Common myeloid progenitor, CD34-positive (primary cell): Measurements from ENCODE around the gene SEMA6A.

Experiments used
- CTCF ChIA-PET: fragments of 350-600 bp; sonication (Branson Sonifier 250); formaldehyde crosslinking; loops from one replicate; lab custom pipeline; 2021; ENCODE audit warnings: antibody characterized with exemption; lab: Charles Lee
- POLR2A ChIA-PET: fragments of 350-600 bp; sonication (Branson Sonifier 250); formaldehyde crosslinking; loops from one replicate; lab custom pipeline; 2021; ENCODE audit warnings: antibody characterized with exemption; lab: Charles Lee
- DNase-seq, 3 donors: peaks; one replicate each; pipeline versions ENCODE4 v3.0.0 to v3.0.0-alpha.2; 2013
- H3K27ac ChIP-seq, 2 experiments: 1 replicate in 1 of 2; 2 replicates in 1 of 2; pipeline ENCODE4 v1.7.0; 2013; ENCODE audit warnings: inconsistent platforms in 2 of 2, low read length in 2 of 2, mild to moderate bottlenecking in 2 of 2, low read depth in 1 of 2, moderate library complexity in 1 of 2; ENCODE audit not compliant: severe bottlenecking in 2 of 2, insufficient read depth in 1 of 2, poor library complexity in 1 of 2
- H3K27me3 ChIP-seq, 5 experiments: replicated peaks in 2 of 5; 1 replicate in 3 of 5; 2 replicates in 2 of 5; pipeline versions ENCODE4 v1.6.1 to v1.7.0; 2013; ENCODE audit warnings: low read length in 4 of 5, mild to moderate bottlenecking in 2 of 5, moderate library complexity in 2 of 5, inconsistent platforms in 1 of 5; ENCODE audit not compliant: insufficient read depth in 5 of 5, control insufficient read depth in 4 of 5
- H3K36me3 ChIP-seq, 4 experiments: 1 replicate in 2 of 4; 2 replicates in 2 of 4; pipeline versions ENCODE4 v1.6.1 to v1.7.0; 2013; ENCODE audit warnings: low read length in 3 of 4, control low read depth in 1 of 4, mild to moderate bottlenecking in 1 of 4; ENCODE audit not compliant: control insufficient read depth in 4 of 4, insufficient read depth in 4 of 4
- H3K4me1 ChIP-seq, 4 experiments: 1 replicate in 3 of 4; 2 replicates in 1 of 4; pipeline versions ENCODE4 v1.6.1 to v1.7.1; 2013; ENCODE audit warnings: low read length in 3 of 4, mild to moderate bottlenecking in 3 of 4, control low read depth in 1 of 4, inconsistent platforms in 1 of 4, moderate library complexity in 1 of 4; ENCODE audit not compliant: control insufficient read depth in 4 of 4, insufficient read depth in 4 of 4; ENCODE audit errors: control extremely low read depth in 1 of 4
- H3K4me3 ChIP-seq, 7 experiments: 1 replicate in 4 of 7; 2 replicates in 3 of 7; pipeline versions ENCODE4 v1.5.1 to v1.7.0; 2013; ENCODE audit warnings: mild to moderate bottlenecking in 7 of 7, low read length in 6 of 7, moderate library complexity in 6 of 7, inconsistent platforms in 2 of 7, low read depth in 2 of 7, control low read depth in 1 of 7; ENCODE audit not compliant: insufficient read depth in 4 of 7, control insufficient read depth in 1 of 7; ENCODE audit errors: extremely low read depth in 1 of 7
- H3K9me3 ChIP-seq, 5 experiments: 1 replicate in 4 of 5; 2 replicates in 1 of 5; pipeline versions ENCODE4 v1.6.1 to v1.7.1; 2013; ENCODE audit warnings: low read length in 4 of 5, mild to moderate bottlenecking in 2 of 5, inconsistent platforms in 1 of 5, low read depth in 1 of 5, moderate library complexity in 1 of 5; ENCODE audit not compliant: control insufficient read depth in 4 of 5, insufficient read depth in 2 of 5; ENCODE audit errors: control extremely low read depth in 1 of 5
- WGBS: methylation state at CpG from one replicate; pipeline ENCODE4 v1.1.5; 2013; ENCODE audit not compliant: insufficient coverage; 5-methylcytosine and 5-hydroxymethylcytosine counted together

SEMA6A gene

GRCh38 chr5:116451905-116452450, 122.6 kb downstream of the SEMA6A start:
- Histone ChIP-seq H3K36me3 (peaks cover 0 to 2% (median 0%) of the 10 kb centered on the region in 4 experiments), H3K27ac (no peak overlapping the region), H3K4me3 (no peak overlapping the region), H3K9me3 (peaks cover 0 to 3% (median 0%) of the 10 kb centered on the region in 5 experiments), H3K27me3 (no peaks in the 10 kb centered on the region), H3K4me1 (peaks cover 15 to 23% (median 20%) of the 10 kb centered on the region in 4 experiments)
- no peak for DNase-seq
- CTCF ChIA-PET: interaction anchor here (0.7 to 2.6 kb wide), 2 partner anchors 16 to 48 kb away, joined by 5 to 7 read pairs; no protein-coding TSS in a partner anchor
- POLR2A ChIA-PET: no interaction called here
- WGBS: 100% methylated on average over 2 of the region's 3 CpGs

- DNase-seq: peak in 2 of 3 donors; percentile 44 to 52
- Histone ChIP-seq H3K4me3 (no peak overlapping the region), H3K27ac (no peak overlapping the region), H3K27me3 (no peaks in the 10 kb centered on the region), H3K36me3 (no peaks in the 10 kb centered on the region), H3K9me3 (peaks cover 0 to 3% (median 0%) of the 10 kb centered on the region in 5 experiments), H3K4me1 (peaks cover 15 to 23% (median 20%) of the 10 kb centered on the region in 4 experiments)
- WGBS: 50% methylated on average over 2 of the region's 3 CpGs
- ChIA-PET CTCF (interaction anchor here (2.6 kb wide), 1 partner anchor 15 kb away, joined by 7 read pairs; no protein-coding TSS in a partner anchor), POLR2A (no interaction called here)
Observed at GRCh38 chr5:116451066-116451465, 123.6 kb downstream of the SEMA6A start.

GRCh38 chr5:116449458-116449857, 125.2 kb downstream of the SEMA6A start:
- Histone ChIP-seq H3K4me1 (peaks cover 5 to 13% (median 6%) of the 10 kb centered on the region in 4 experiments), H3K27me3 (no peaks in the 10 kb centered on the region), H3K27ac (no peak overlapping the region), H3K9me3 (peaks cover 0 to 3% (median 0%) of the 10 kb centered on the region in 5 experiments), H3K4me3 (no peak overlapping the region), H3K36me3 (peaks cover 0 to 3% (median 0%) of the 10 kb centered on the region in 4 experiments)
- CTCF ChIA-PET: no interaction called here
- POLR2A ChIA-PET: no interaction called here
- no CpG with 5 or more reads among the region's 3 CpGs for WGBS
- DNase-seq: no peak

- no peaks in the 10 kb centered on the region for H3K27me3 ChIP-seq
- peaks cover 0 to 3% (median 0%) of the 10 kb centered on the region in 4 experiments for H3K36me3 ChIP-seq
- CTCF ChIA-PET: no interaction called here
- H3K9me3 ChIP-seq: peaks cover 0 to 3% (median 0%) of the 10 kb centered on the region in 5 experiments
- WGBS: 100% methylated on average over 2 of the region's 5 CpGs
- H3K4me3 ChIP-seq: no peak overlapping the region
- H3K4me1 ChIP-seq: peaks cover 0 to 8% (median 2%) of the 10 kb centered on the region in 4 experiments
- POLR2A ChIA-PET: no interaction called here
- DNase-seq: no peak
- H3K27ac ChIP-seq: no peak overlapping the region
Observed at GRCh38 chr5:116448870-116449427, 125.7 kb downstream of the SEMA6A start.

GRCh38 chr5:116448450-116448849, 126.2 kb downstream of the SEMA6A start:
- POLR2A ChIA-PET: no interaction called here
- peaks cover 0 to 3% (median 0%) of the 10 kb centered on the region in 4 experiments for H3K36me3 ChIP-seq
- H3K9me3 ChIP-seq: peaks cover 0 to 3% (median 0%) of the 10 kb centered on the region in 5 experiments
- CTCF ChIA-PET: no interaction called here
- DNase-seq: no peak
- H3K4me3 ChIP-seq: no peak overlapping the region
- H3K27ac ChIP-seq: no peak overlapping the region
- H3K27me3 ChIP-seq: no peaks in the 10 kb centered on the region
- no CpG with 5 or more reads among the region's 4 CpGs for WGBS
- peaks cover 0 to 6% (median 0%) of the 10 kb centered on the region in 4 experiments for H3K4me1 ChIP-seq

GRCh38 chr5:116446356-116447005, 128.1 kb downstream of the SEMA6A start:
- WGBS: 97% methylated on average over 26 of the region's 32 CpGs
- peaks cover 0 to 3% (median 0%) of the 10 kb centered on the region in 4 experiments for H3K36me3 ChIP-seq
- DNase-seq: no peak
- no peaks in the 10 kb centered on the region for H3K27me3 ChIP-seq
- H3K4me3 ChIP-seq: no peak overlapping the region
- peaks cover 0 to 3% (median 0%) of the 10 kb centered on the region in 5 experiments for H3K9me3 ChIP-seq
- H3K27ac ChIP-seq: no peak overlapping the region
- ChIA-PET POLR2A (no interaction called here), CTCF (interaction anchor here (1.4 kb wide), 1 partner anchor 27 kb away, joined by 3 read pairs; no protein-coding TSS in a partner anchor)
- H3K4me1 ChIP-seq: peaks cover 0 to 6% (median 0%) of the 10 kb centered on the region in 4 experiments
